Measurements from ENCODE around the gene HELZ2. TPM values are rescaled to one million over a fixed set of nuclear protein-coding genes. Genes with fewer than 3 reads are reported as not detected.
A peak's percentile ranks its signal among the peaks of the same experiment; 100 is the strongest.

The HELZ2 gene
- total RNA-seq, 1 donor from 2014 or later, result 7.2 TPM

GRCh38 chr20:63537525-63538203, 36.4 kb downstream of the HELZ2 start:
- peak; percentile 39 for DNase-seq

GRCh38 chr20:63536997-63537524, 37.0 kb downstream of the HELZ2 start, which contains the start of gene PTK6:
TSS of gene PTK6 (minus strand) at chr20:63537376. CDS start at chr20:63537314, 62 bp downstream.
- DNase-seq, result no peak

- no peak for DNase-seq
Observed at GRCh38 chr20:63536241-63536977, 37.6 kb downstream of the HELZ2 start.

- DNase-seq, result no peak
Observed at GRCh38 chr20:63534831-63535651, 39.0 kb downstream of the HELZ2 start.

- no peak for DNase-seq
Observed at GRCh38 chr20:63534427-63534830, 39.6 kb downstream of the HELZ2 start.

- DNase-seq, result no peak
Observed at GRCh38 chr20:63533871-63534393, 40.1 kb downstream of the HELZ2 start.

- DNase-seq, result no peak
Observed at GRCh38 chr20:63533388-63533787, 40.7 kb downstream of the HELZ2 start.

- no peak for DNase-seq
Observed at GRCh38 chr20:63532449-63532971, 41.5 kb downstream of the HELZ2 start.

- DNase-seq, result no peak
Observed at GRCh38 chr20:63531686-63532448, 42.2 kb downstream of the HELZ2 start.

GRCh38 chr20:63530788-63531160, 43.3 kb downstream of the HELZ2 start:
- DNase-seq, result no peak

- no peak for DNase-seq
Observed at GRCh38 chr20:63529861-63530787, 43.9 kb downstream of the HELZ2 start.

GRCh38 chr20:63529180-63529860, 44.7 kb downstream of the HELZ2 start:
- DNase-seq, result no peak

GRCh38 chr20:63527184-63527583, 46.9 kb downstream of the HELZ2 start:
- DNase-seq, result no peak

GRCh38 chr20:63525971-63526370, 48.1 kb downstream of the HELZ2 start:
- no peak for DNase-seq

- no peak for DNase-seq
Observed at GRCh38 chr20:63525185-63525584, 48.9 kb downstream of the HELZ2 start.
